ENCODE data around the gene SAMD5.

The SAMD5 gene

DNA sequence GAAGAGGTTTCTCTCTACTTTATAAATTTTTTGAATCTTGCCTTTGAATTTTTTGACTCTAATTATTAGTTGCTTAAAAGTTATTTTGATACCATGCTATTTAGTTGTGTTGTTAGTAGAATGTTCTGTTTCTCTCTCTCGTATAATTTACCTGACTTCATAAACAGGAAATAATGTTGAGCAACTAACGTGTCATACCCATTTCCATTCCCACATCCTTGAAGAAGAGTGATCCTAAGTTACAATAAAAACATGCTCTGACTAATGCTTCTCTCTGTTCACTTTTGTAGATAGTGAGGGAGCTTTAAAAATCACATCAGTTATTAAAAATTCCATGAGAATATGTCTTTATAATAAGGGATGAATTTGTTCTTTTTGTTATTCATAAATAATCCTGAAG lies 69.7 kb downstream of the SAMD5 start:
- no peak for DNase-seq (ENCODE audit: low read depth)
- H3K4me3 ChIP-seq (ENCODE audit: low read depth, low read length) = no peak overlapping the region
- TF ChIP-seq, protein P1, sequence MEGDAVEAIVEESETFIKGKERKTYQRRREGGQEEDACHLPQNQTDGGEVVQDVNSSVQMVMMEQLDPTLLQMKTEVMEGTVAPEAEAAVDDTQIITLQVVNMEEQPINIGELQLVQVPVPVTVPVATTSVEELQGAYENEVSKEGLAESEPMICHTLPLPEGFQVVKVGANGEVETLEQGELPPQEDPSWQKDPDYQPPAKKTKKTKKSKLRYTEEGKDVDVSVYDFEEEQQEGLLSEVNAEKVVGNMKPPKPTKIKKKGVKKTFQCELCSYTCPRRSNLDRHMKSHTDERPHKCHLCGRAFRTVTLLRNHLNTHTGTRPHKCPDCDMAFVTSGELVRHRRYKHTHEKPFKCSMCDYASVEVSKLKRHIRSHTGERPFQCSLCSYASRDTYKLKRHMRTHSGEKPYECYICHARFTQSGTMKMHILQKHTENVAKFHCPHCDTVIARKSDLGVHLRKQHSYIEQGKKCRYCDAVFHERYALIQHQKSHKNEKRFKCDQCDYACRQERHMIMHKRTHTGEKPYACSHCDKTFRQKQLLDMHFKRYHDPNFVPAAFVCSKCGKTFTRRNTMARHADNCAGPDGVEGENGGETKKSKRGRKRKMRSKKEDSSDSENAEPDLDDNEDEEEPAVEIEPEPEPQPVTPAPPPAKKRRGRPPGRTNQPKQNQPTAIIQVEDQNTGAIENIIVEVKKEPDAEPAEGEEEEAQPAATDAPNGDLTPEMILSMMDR (IDR thresholded peaks at IDR 0.05; ENCODE audit: low read depth, low read length, missing control alignments) = no peak

DNA sequence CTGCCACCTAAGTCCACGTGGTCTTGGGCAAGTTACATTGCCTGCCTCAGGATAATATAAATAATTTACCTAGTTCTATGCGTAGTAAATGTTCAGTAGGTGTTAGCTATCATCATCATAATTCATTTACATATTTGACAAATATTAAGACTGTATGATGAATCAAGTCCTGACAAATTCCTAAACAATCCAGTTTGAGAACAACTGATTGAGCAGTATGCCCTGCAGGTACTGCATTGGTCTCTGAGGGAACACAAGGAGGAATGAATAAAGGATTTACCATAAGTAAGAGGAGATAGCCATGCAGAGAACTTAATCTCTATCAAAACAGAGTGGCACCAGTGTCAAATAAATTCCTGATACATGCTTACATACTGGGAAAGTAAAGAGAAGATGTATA lies 70.4 kb downstream of the SAMD5 start:
- no peak overlapping the region for H3K4me3 ChIP-seq (ENCODE audit: low read depth, low read length)
- DNase-seq (ENCODE audit: low read depth) = no peak
- TF ChIP-seq, protein P1 (IDR thresholded peaks at IDR 0.05; ENCODE audit: low read depth, low read length, missing control alignments) = no peak

DNA sequence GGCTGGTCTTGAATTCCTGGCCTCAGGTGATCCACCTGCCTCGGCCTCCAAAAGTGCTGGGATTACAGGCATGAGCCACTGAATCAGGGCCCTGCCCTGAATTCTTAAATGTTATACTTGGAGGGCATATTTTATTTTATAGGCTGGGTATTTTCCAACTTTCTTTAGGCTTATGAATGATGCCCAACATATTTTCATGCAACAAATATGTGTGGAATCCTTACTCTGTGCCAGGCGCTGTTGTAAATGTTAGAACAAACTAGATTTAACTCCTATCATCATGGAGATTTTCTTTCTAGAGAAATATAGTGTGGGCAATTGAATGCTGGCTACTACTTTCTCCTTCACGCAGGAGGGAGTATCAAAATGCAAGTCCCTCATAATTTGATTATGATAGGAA lies 71.2 kb downstream of the SAMD5 start:
- DNase-seq (ENCODE audit: low read depth) = no peak
- TF ChIP-seq, protein P1 (IDR thresholded peaks at IDR 0.05; ENCODE audit: low read depth, low read length, missing control alignments) = no peak
- H3K4me3 ChIP-seq (ENCODE audit: low read depth, low read length) = no peak overlapping the region

DNA sequence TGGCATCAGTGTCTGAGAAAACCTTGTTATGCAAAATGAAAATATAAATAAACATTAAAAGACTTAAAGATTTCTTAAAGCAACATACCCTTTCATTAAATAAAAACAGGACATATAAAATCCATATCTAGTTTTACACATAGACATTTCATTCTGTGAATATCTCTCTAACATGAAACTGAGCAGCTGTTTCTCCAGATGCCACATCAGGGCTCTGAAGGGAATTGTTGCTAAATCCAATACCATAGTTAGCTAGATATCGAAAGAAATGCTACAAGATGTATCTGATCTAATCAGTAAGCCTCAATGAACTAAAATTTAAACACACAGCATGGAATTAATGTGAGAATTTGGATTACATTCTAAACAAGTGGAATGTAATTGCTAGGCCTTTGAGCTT lies 74.5 kb downstream of the SAMD5 start:
- H3K4me3 ChIP-seq (ENCODE audit: low read depth, low read length) = no peak overlapping the region
- TF ChIP-seq, protein P1 (IDR thresholded peaks at IDR 0.05; ENCODE audit: low read depth, low read length, missing control alignments) = no peak
- no peak for DNase-seq (ENCODE audit: low read depth)

DNA sequence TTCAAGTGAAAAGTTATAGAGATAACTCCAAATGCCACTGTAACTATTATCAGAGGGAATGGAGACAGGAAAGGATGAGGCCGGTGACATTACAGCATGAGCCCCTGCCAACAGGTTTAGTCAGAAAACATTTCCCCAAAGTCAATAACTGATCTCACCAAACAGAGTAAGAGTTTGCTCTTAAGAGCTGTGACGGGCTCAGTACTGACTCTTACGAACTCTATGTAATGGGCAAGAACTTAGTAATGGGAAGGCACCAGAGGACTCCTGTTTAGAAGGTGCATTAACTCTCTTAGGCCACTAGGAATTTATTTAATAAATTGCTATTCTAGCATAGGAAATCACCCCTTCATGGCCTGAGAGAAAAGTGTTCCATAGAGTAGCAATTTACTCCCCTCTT lies 76.8 kb downstream of the SAMD5 start:
- no peak for DNase-seq (ENCODE audit: low read depth)
- TF ChIP-seq, protein P1 (IDR thresholded peaks at IDR 0.05; ENCODE audit: low read depth, low read length, missing control alignments) = no peak
- H3K4me3 ChIP-seq (ENCODE audit: low read depth, low read length) = no peak overlapping the region

DNA sequence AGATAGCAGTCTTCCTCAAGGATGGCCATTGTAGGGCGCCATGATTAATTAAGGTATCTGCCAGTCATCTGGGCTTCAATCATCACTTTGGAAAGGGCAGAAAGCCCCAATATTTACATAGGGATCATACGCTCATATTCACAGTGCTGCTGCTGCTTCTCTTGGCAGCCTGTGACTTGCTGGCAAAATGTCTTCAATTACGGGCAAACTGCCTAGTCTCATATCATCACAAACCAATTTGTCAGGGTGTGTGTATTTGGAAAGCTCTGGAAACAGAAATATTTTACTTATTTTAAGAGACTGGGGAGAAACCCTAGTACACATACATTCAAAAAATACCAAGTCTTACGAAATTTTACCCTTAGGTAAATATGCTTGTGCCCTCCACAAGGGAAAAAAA lies 77.6 kb downstream of the SAMD5 start:
- H3K4me3 ChIP-seq (ENCODE audit: low read depth, low read length) = no peak overlapping the region
- no peak for DNase-seq (ENCODE audit: low read depth)
- TF ChIP-seq, protein P1 (IDR thresholded peaks at IDR 0.05; ENCODE audit: low read depth, low read length, missing control alignments) = no peak

DNA sequence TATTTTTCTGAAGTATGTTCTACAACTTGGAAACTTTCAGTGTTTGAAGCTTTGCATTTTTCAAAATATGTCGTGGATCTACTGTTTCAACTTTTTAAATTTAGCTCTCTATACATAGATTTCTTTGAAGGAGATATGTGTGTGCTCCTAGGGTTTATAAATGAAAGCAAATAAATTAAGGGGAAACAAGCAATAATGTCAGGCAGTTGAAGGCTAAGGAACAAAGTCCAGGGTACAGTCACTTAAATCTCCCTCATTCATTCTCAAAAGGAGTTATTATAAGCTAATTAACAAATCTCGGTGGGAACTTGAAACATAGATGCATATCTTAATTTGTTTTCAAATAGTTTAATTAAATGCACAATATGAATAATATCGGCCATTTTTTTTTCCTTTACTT lies 79.4 kb downstream of the SAMD5 start:
- TF ChIP-seq, protein P1 (IDR thresholded peaks at IDR 0.05; ENCODE audit: low read depth, low read length, missing control alignments) = no peak
- DNase-seq (ENCODE audit: low read depth) = no peak
- no peak overlapping the region for H3K4me3 ChIP-seq (ENCODE audit: low read depth, low read length)

Measured in GM12864 (cell line).